Stimulated activated CD8-positive, alpha-beta memory T cell treated with anti-CD3 and anti-CD28 coated beads, Interleukin-15, amount 100 ng/mL, for 24 hours (primary cell): Measurements from ENCODE around the gene STAB2.

Source experiments
- DNase-seq: peaks from one replicate; pipeline ENCODE4 v3.0.0-alpha.2; 2020; ENCODE audit warnings: low read depth

Gene STAB2

GRCh38 chr12:103748002-103748401, 160.9 kb downstream of the STAB2 start:
- no peak for DNase-seq

- no peak for DNase-seq
These were observed 161.8 kb downstream of the STAB2 start for GRCh38 chr12:103748875-103749274.

GRCh38 chr12:103751171-103751570, 164.1 kb downstream of the STAB2 start:
- DNase-seq = no peak

GRCh38 chr12:103751600-103751999, 164.5 kb downstream of the STAB2 start:
- DNase-seq = no peak

GRCh38 chr12:103755425-103755824, 168.4 kb downstream of the STAB2 start:
- no peak for DNase-seq

GRCh38 chr12:103756443-103756842, 169.4 kb downstream of the STAB2 start:
- no peak for DNase-seq

- no peak for DNase-seq
These were observed 170.2 kb downstream of the STAB2 start for GRCh38 chr12:103757248-103757647.

GRCh38 chr12:103758310-103759089, 171.4 kb downstream of the STAB2 start:
- no peak for DNase-seq

- DNase-seq = no peak
These were observed 175.4 kb downstream of the STAB2 start for GRCh38 chr12:103762473-103762872.

GRCh38 chr12:103765322-103765721, 178.2 kb downstream of the STAB2 start:
- DNase-seq = no peak

- DNase-seq = no peak
These were observed 179.0 kb downstream of the STAB2 start for GRCh38 chr12:103766028-103766427.

GRCh38 chr12:103768467-103769123, 181.5 kb downstream of the STAB2 start:
- DNase-seq = no peak

GRCh38 chr12:103769240-103769945, 182.3 kb downstream of the STAB2 start:
- DNase-seq = no peak

- DNase-seq = no peak
These were observed 184.4 kb downstream of the STAB2 start for GRCh38 chr12:103771466-103771865.

- no peak for DNase-seq
These were observed 185.5 kb downstream of the STAB2 start for GRCh38 chr12:103772367-103773108.

GRCh38 chr12:103773109-103773910, 186.2 kb downstream of the STAB2 start:
- DNase-seq = no peak

GRCh38 chr12:103774977-103775560, 188.0 kb downstream of the STAB2 start:
- DNase-seq = no peak

- no peak for DNase-seq
These were observed 191.7 kb downstream of the STAB2 start for GRCh38 chr12:103778781-103779180.

- DNase-seq = no peak
These were observed 192.5 kb downstream of the STAB2 start for GRCh38 chr12:103779410-103780092.

- no peak for DNase-seq
These were observed 193.0 kb downstream of the STAB2 start for GRCh38 chr12:103780093-103780440.

- no peak for DNase-seq
These were observed 193.9 kb downstream of the STAB2 start for GRCh38 chr12:103780992-103781391.
